Upper lobe of left lung (tissue), 4 donors: Measurements from ENCODE around the gene ELANE.

Experiments
- CTCF ChIP-seq, 6 experiments: fragments of 450-650 bp in 4 of 6; fragments of 200-600 bp in 2 of 6; sonication (generic) in 2 of 6; IDR thresholded peaks; one replicate each; pipeline ENCODE4 v1.5.1; 2016 to 2019; ENCODE audit warnings: antibody characterized with exemption in 6 of 6
- EP300 ChIP-seq, 4 donors: sonication (generic); formaldehyde crosslinking; IDR thresholded peaks; one replicate each; pipeline ENCODE4 v1.5.1; 2017; ENCODE audit warnings: antibody characterized with exemption in 4 of 4, control low read depth in 2 of 4
- POLR2AphosphoS5 ChIP-seq, 2 donors: sonication (generic); formaldehyde crosslinking; IDR thresholded peaks; one replicate each; pipeline ENCODE4 v1.5.1; 2017; ENCODE audit warnings: antibody characterized with exemption in 2 of 2

- no peak for TF ChIP-seq CTCF (IDR thresholded peaks at IDR 0.05)
- TF ChIP-seq POLR2AphosphoS5 (IDR thresholded peaks at IDR 0.05), result no peak
- no peak for TF ChIP-seq EP300 (IDR thresholded peaks at IDR 0.05)
These were observed 50.5 kb downstream of the ELANE start for GRCh38 chr19:902446-903226.
